K562 (cell line): Measurements from ENCODE around the gene AGL. TPM values are rescaled to one million over a fixed set of nuclear protein-coding genes. Genes with fewer than 3 reads are reported as not detected.

Source experiments
- EP300 ChIP-seq: IDR thresholded peaks from 2 replicates; pipeline ENCODE4 v1.6.1; 2012; ENCODE audit warnings: low read length, improper control_type of control experiment
- NR2C1 ChIP-seq, 2 experiments: fragments of 450-650 bp; IDR thresholded peaks; 2 replicates each; pipeline ENCODE4 v1.6.1; 2017; ENCODE audit warnings: mild to moderate bottlenecking in 2 of 2, antibody characterized with exemption in 1 of 2, inconsistent platforms in 1 of 2, missing compliant biosample characterization in 1 of 2, missing genetic modification characterization in 1 of 2
- RCOR1 ChIP-seq, 2 experiments: IDR thresholded peaks; 2 replicates each; pipeline ENCODE4 v1.6.1; 2012; ENCODE audit warnings: low read depth in 2 of 2, low read length in 2 of 2, borderline replicate concordance in 1 of 2, improper control_type of control experiment in 1 of 2
- ZFP36 ChIP-seq: fragments of 150-350 bp; IDR thresholded peaks from 2 replicates; pipeline ENCODE4 v1.6.1; 2018; ENCODE audit warnings: low read length, low read depth; ENCODE audit not compliant: partially characterized antibody
- polyA plus RNA-seq, 8 experiments: library from polyadenylated mRNA; depleted of rRNA in 4 of 8; stranded (reverse) in 5 of 8; unstranded in 3 of 8; fragments of >200 nt; fragmentation: Nextera tagmentation in 2 of 8; fragmentation: Illumina TruSeq in 1 of 8; extraction: Ambion mirVana in 2 of 8; extraction: Trizol in 1 of 8; gene quantifications; 2 replicates each; pipeline versions ENCODE4 v1.2.1 to v1.2.3, GENCODE V29; 2011 to 2014; ENCODE audit warnings: inconsistent platforms in 1 of 8, missing spikeins in 1 of 8
- total RNA-seq, 7 experiments: library from RNA; depleted of rRNA in 6 of 7; stranded (reverse); fragments of >200 nt in 6 of 7; fragmentation: Illumina TruSeq in 2 of 7; extraction: Trizol in 2 of 7; gene quantifications; 2 replicates each; pipeline versions ENCODE4 v1.2.1 to v1.2.3, GENCODE V29; 2011 to 2021; ENCODE audit warnings: low replicate concordance in 1 of 7
- TF ChIP-seq, protein P1 (sequence below): sonication (generic); formaldehyde crosslinking; IDR thresholded peaks from 2 replicates; pipeline ENCODE4 v1.8.0; 2022; ENCODE audit warnings: missing genetic modification reagents, mild to moderate bottlenecking, borderline replicate concordance
- TF ChIP-seq, protein P2 (sequence below): fragments of 450-650 bp; IDR thresholded peaks from 2 replicates; pipeline ENCODE4 v1.6.1; 2018; ENCODE audit not compliant: partially characterized antibody

AGL gene
- total and polyA plus RNA-seq, 9 of the 15 experiments (the other 6 are each of a cell fraction or from before 2014, with no cell fraction given) = 6.3 to 20.4 (median 12.4) TPM

GRCh38 chr1:99849744-99850458, at the start of gene AGL (continued):
- TF ChIP-seq, protein P1, sequence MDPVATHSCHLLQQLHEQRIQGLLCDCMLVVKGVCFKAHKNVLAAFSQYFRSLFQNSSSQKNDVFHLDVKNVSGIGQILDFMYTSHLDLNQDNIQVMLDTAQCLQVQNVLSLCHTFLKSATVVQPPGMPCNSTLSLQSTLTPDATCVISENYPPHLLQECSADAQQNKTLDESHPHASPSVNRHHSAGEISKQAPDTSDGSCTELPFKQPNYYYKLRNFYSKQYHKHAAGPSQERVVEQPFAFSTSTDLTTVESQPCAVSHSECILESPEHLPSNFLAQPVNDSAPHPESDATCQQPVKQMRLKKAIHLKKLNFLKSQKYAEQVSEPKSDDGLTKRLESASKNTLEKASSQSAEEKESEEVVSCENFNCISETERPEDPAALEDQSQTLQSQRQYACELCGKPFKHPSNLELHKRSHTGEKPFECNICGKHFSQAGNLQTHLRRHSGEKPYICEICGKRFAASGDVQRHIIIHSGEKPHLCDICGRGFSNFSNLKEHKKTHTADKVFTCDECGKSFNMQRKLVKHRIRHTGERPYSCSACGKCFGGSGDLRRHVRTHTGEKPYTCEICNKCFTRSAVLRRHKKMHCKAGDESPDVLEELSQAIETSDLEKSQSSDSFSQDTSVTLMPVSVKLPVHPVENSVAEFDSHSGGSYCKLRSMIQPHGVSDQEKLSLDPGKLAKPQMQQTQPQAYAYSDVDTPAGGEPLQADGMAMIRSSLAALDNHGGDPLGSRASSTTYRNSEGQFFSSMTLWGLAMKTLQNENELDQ (CRISPR knock-in tag) = no peak
- no peak for TF ChIP-seq NR2C1 (IDR thresholded peaks at IDR 0.05)
- TF ChIP-seq NR2C1 (tag; IDR thresholded peaks at IDR 0.05) = 0 out of 2 replicates have a peak, but pooled peaks have one; percentile 6
- TF ChIP-seq, protein P2, sequence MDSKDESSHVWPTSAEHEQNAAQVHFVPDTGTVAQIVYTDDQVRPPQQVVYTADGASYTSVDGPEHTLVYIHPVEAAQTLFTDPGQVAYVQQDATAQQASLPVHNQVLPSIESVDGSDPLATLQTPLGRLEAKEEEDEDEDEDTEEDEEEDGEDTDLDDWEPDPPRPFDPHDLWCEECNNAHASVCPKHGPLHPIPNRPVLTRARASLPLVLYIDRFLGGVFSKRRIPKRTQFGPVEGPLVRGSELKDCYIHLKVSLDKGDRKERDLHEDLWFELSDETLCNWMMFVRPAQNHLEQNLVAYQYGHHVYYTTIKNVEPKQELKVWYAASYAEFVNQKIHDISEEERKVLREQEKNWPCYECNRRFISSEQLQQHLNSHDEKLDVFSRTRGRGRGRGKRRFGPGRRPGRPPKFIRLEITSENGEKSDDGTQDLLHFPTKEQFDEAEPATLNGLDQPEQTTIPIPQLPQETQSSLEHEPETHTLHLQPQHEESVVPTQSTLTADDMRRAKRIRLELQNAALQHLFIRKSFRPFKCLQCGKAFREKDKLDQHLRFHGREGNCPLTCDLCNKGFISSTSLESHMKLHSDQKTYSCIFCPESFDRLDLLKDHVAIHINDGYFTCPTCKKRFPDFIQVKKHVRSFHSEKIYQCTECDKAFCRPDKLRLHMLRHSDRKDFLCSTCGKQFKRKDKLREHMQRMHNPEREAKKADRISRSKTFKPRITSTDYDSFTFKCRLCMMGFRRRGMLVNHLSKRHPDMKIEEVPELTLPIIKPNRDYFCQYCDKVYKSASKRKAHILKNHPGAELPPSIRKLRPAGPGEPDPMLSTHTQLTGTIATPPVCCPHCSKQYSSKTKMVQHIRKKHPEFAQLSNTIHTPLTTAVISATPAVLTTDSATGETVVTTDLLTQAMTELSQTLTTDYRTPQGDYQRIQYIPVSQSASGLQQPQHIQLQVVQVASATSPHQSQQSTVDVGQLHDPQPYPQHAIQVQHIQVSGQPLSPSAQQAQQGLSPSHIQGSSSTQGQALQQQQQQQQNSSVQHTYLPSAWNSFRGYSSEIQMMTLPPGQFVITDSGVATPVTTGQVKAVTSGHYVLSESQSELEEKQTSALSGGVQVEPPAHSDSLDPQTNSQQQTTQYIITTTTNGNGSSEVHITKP = no peak
- TF ChIP-seq ZFP36 = no peak
- TF ChIP-seq RCOR1 (IDR thresholded peaks at IDR 0.05; ENCODE audit: borderline replicate concordance in 1 of 2, low read depth in 2 of 2, low read length in 2 of 2) = peak in 1 of 2 experiments; percentile 70; a peak in 1 of 4 replicates
- TF ChIP-seq EP300 = no peak
